HepG2 (cell line): ENCODE results near the gene OR2T27. TPM values are rescaled to one million over a fixed set of nuclear protein-coding genes. Genes with fewer than 3 reads are reported as not detected.
A peak's percentile ranks its signal among the peaks of the same experiment; 100 is the strongest.
"Not testable (repeated sequence)": the region's sequence is repeated elsewhere in the genome, so short reads cannot be mapped to it uniquely, and the experiment has no call there.

Experiments
- ATAC-seq: fragments of 200-7000 bp; cut with Tn5 transposase; 3 replicates; pipeline ENCODE4 v1.9.1; 2020; ENCODE audit warnings: mild to moderate bottlenecking, moderate library complexity
- BruUV-seq: library from RNA; stranded (reverse); fragments of 400-500 nt; replicated peaks from 2 replicates; lab custom pipeline; 2021; lab: Mats Ljungman, UMichigan
- CTCF ChIA-PET: fragments of 300-600 bp; formaldehyde crosslinking; extraction: SDS; loops from one replicate; lab custom pipeline; 2021; ENCODE audit warnings: low total read pairs, inconsistent platforms, low intra/inter-chr PET ratio; lab: Yijun Ruan, JAX
- POLR2A ChIA-PET: fragments of 350-600 bp; sonication (Branson Sonifier 250); formaldehyde crosslinking; loops from one replicate; lab custom pipeline; 2020; ENCODE audit warnings: antibody characterized with exemption, inconsistent platforms; lab: Yijun Ruan, JAX
- DNase-seq: peaks from one replicate; pipeline ENCODE4 v3.0.0-alpha.2; 2015; ENCODE audit warnings: low spot score
- FAIRE-seq: peaks from 3 replicates; lab custom pipeline; 2011; peaks lifted over from hg19 to GRCh38; lab: Jason Lieb, UNC
- H2AFZ ChIP-seq: one replicate; pipeline ENCODE4 v1.6.1; 2011; ENCODE audit warnings: low read length, inconsistent platforms
- H3K27ac ChIP-seq: fragments of 300-600 bp; 3 replicates; pipeline ENCODE4 v1.8.0; 2011; ENCODE audit warnings: mixed run types, mild to moderate bottlenecking, mixed read lengths, low read length, inconsistent platforms; ENCODE audit not compliant: insufficient read depth; ENCODE audit errors: extremely low read length
- H3K27me3 ChIP-seq, 2 experiments: fragments of 200-600 bp in 1 of 2; 2 replicates in 1 of 2; 3 replicates in 1 of 2; pipeline versions ENCODE4 v1.6.0 to v1.8.0; 2011; ENCODE audit warnings: low read length in 2 of 2, mild to moderate bottlenecking in 2 of 2, moderate library complexity in 2 of 2, inconsistent platforms in 1 of 2; ENCODE audit not compliant: insufficient read depth in 2 of 2, control insufficient read depth in 1 of 2
- H3K36me3 ChIP-seq, 2 experiments: fragments of 200-600 bp in 1 of 2; replicated peaks in 1 of 2; 2 replicates in 1 of 2; 3 replicates in 1 of 2; pipeline versions ENCODE4 v1.5.1 to v1.8.0; 2011; ENCODE audit warnings: low read length in 2 of 2, inconsistent platforms in 1 of 2; ENCODE audit not compliant: insufficient read depth in 2 of 2, control insufficient read depth in 1 of 2
- H3K4me1 ChIP-seq: 2 replicates; pipeline ENCODE4 v1.5.1; 2012; ENCODE audit warnings: low read length, inconsistent platforms; ENCODE audit not compliant: insufficient read depth
- H3K4me2 ChIP-seq: 2 replicates; pipeline ENCODE4 v1.6.0; 2011; ENCODE audit warnings: low read depth, low read length, inconsistent platforms
- H3K4me3 ChIP-seq, 3 experiments: fragments of 200-600 bp in 1 of 3; sonication (generic), shearing (Covaris generic) in 1 of 3; replicated peaks in 1 of 3; 2 replicates each; pipeline ENCODE4 v1.5.1; 2011 to 2016; ENCODE audit warnings: low read length in 3 of 3, inconsistent platforms in 2 of 3, low read depth in 2 of 3, mild to moderate bottlenecking in 2 of 3, control low read depth in 1 of 3, mixed read lengths in 1 of 3; ENCODE audit not compliant: insufficient read depth in 1 of 3
- H3K79me2 ChIP-seq: one replicate; pipeline ENCODE4 v1.6.1; 2011; ENCODE audit warnings: low read length, inconsistent platforms; ENCODE audit not compliant: insufficient read depth
- H3K9ac ChIP-seq: 2 replicates; pipeline ENCODE4 v1.6.0; 2011; ENCODE audit warnings: mild to moderate bottlenecking, low read depth, low read length, inconsistent platforms; ENCODE audit not compliant: insufficient read depth
- H3K9me3 ChIP-seq: 2 replicates; pipeline ENCODE4 v1.5.1; 2012; ENCODE audit warnings: mild to moderate bottlenecking, low read length
- H4K20me1 ChIP-seq: 2 replicates; pipeline ENCODE4 v1.6.0; 2011; ENCODE audit warnings: inconsistent platforms, mild to moderate bottlenecking, low read length, moderate library complexity; ENCODE audit not compliant: insufficient read depth
- WGBS: methylation state at CpG from one replicate; pipeline ENCODE4 v1.1.6; 2017; ENCODE audit warnings: low lambda C conversion rate; 5-methylcytosine and 5-hydroxymethylcytosine counted together
- in situ Hi-C: cut with HindIII; loops from 2 replicates; pipeline ENCODE4 v1.10.0; 2017; ENCODE audit warnings: low pct_unique_long_range_greater_than_20kb; ENCODE audit not compliant: extremely low pct_ligation_motif_present
- intact Hi-C: fragments of 100-400 bp; cut with micrococcal nuclease; formaldehyde crosslinking; loops from one replicate; pipeline ENCODE4 v1.10.0; 2022; ENCODE audit not compliant: unreplicated experiment
- polyA plus RNA-seq, 8 experiments: library from polyadenylated mRNA; depleted of rRNA in 3 of 8; stranded (reverse) in 7 of 8; unstranded in 1 of 8; fragments of >200 nt; fragmentation: Illumina TruSeq in 4 of 8; extraction: Trizol in 4 of 8; gene quantifications; 2 replicates each; pipeline versions ENCODE4 v1.2.1 to v1.2.3, GENCODE V29; 2011 to 2016; ENCODE audit warnings: low read depth in 4 of 8, missing spikeins in 1 of 8, mixed read lengths in 1 of 8; ENCODE audit not compliant: insufficient read depth in 1 of 8
- total RNA-seq, 5 experiments: library from RNA; depleted of rRNA; stranded (reverse); fragments of >200 nt; fragmentation: Illumina TruSeq; extraction: Trizol; gene quantifications; 2 replicates each; pipeline ENCODE4 v1.2.3, GENCODE V29; 2016; ENCODE audit warnings: low read depth in 1 of 5

The OR2T27 gene
- total and polyA plus RNA-seq, 2 of the 13 experiments (the other 11 are each of a cell fraction or from before 2014, with no cell fraction given): not detected

DNA sequence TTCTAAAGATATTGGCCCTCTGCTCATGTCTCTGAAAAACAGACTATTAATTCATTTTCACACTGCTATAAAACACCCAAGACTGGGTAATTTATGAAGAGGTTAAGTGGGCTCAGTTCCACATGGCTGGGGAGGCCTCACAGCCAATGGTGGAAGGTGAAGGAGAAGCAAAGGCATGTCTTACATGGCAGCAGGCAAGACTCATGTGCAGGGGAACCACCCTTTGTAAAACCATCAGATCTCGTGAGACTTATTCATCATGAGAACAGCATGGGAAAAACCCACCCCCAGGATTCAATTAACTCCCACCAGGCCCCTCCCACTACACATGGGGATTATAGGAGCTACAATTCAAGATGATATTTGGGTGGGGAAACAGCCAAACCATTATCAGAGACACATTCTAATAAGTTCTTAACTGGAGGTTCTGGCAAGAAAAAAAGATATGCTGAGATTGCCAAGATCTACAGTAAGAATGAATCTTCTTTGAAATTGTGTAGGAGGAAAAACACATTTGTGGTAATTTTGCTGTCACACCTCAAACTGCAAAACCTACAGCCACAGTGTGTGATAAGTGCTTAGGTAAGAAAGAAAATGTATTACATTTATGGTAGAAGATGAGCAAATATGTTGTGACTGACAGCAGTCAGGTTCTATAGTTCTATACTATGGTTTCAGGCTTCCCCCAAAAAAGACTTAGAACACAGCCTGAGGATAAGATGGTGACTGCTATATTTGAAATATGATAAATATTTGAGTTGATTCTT, 6.4 kb downstream of the OR2T27 start:
- intact Hi-C loops, H3K79me2 ChIP-seq, FAIRE-seq, H4K20me1 ChIP-seq, H3K4me1 ChIP-seq, CTCF ChIA-PET, DNase-seq, in situ Hi-C loops, BruUV-seq, H2AFZ ChIP-seq, H3K27ac ChIP-seq, POLR2A ChIA-PET, H3K9ac ChIP-seq, H3K4me2 ChIP-seq, H3K36me3 ChIP-seq, H3K4me3 ChIP-seq, ATAC-seq, H3K9me3 ChIP-seq, H3K27me3 ChIP-seq: not testable (repeated sequence)
- WGBS: no CpG with 5 or more reads among the region's 1 CpG

DNA sequence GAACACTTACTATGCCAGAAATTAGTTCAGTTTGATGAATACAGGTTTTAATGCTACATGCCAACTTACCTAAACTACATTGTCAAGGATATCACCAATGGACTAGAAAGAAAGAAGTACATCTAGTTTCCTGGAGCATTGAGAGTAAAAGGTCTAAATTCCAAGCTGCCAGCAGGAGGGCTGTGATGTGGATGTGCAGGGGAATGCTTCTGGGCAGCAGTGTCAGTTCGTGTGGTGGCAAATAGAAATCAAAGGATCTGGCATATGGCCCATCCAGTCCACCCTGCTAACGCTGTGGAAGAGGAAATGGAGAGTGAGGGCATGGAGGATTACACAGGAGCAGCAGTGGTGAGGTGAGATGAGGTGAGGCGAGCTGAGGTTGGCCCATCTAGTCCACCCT, 10.2 kb downstream of the OR2T27 start, which contains the start of gene OR2T35:
Gene OR2T35 (minus strand): TSS at position 101 of the 400 bp plus-strand sequence. CDS start 6,020 bp downstream, outside the sequence.
- H3K36me3 ChIP-seq, BruUV-seq, H4K20me1 ChIP-seq, H3K27me3 ChIP-seq, FAIRE-seq, ATAC-seq, H3K9ac ChIP-seq, H2AFZ ChIP-seq, DNase-seq, H3K4me1 ChIP-seq, H3K9me3 ChIP-seq, CTCF ChIA-PET, H3K4me3 ChIP-seq, H3K4me2 ChIP-seq, POLR2A ChIA-PET, in situ Hi-C loops, H3K27ac ChIP-seq, H3K79me2 ChIP-seq, intact Hi-C loops: not testable (repeated sequence)
- WGBS: 44% methylated on average over 2 of the region's 3 CpGs

DNA sequence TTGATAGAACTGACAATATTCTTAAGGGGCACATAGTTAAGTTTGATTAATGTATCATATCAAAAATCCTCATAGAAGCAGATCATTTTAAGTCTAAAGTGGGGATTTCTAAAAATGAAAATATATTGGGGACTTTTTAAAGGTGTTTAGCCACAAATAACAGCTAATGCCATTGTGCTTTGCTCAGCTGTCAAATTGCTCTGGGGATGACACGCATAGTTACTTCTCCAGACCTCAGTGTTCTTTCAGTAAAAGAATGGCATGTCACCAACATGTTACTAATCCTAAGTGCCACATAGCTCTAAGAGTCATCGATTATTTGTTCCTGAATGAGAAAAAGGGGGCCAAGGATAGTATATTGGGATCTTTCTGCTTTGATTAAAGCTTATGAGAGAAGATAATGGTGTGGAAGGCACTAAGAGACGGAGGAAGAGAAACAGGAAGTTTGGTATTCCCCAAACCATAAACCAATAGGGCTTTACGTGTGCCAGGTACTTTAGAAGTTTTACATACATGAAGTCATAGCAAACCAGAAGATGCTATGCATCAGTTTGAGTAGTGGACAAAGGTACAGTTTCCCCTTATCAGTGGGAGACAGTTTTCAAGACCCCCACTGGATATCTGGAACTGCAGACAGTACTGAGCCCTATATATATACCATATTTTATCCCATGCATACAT, 12.2 kb downstream of the OR2T27 start:
- ATAC-seq, H2AFZ ChIP-seq, in situ Hi-C loops, DNase-seq, H3K4me2 ChIP-seq, H4K20me1 ChIP-seq, H3K4me3 ChIP-seq, H3K27ac ChIP-seq, H3K4me1 ChIP-seq, FAIRE-seq, H3K79me2 ChIP-seq, H3K36me3 ChIP-seq, intact Hi-C loops, BruUV-seq, POLR2A ChIA-PET, H3K9ac ChIP-seq, H3K9me3 ChIP-seq, CTCF ChIA-PET, H3K27me3 ChIP-seq: not testable (repeated sequence)
- no CpG with 5 or more reads among the region's 4 CpGs for WGBS

DNA sequence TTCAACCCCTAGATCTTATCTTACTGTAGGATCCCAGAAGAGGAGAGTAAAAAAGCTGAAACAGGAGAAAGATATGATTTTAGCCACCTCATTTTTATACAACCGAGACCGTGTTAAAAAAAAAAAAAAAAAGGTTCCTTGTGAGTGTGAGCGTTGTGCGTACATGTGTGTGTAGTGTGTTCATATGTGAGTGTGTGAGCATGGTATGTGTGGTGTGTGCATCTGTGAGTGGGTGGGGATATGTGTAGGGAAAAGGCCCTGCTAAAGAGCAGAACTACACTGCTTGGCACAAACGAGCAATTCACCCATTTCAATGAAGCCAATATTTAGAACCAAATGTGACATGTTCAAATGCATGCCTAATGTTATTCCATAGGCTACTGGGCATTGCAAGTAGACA, 13.7 kb downstream of the OR2T27 start:
- H3K9me3 ChIP-seq, H3K4me2 ChIP-seq, H2AFZ ChIP-seq, CTCF ChIA-PET, H3K27me3 ChIP-seq, BruUV-seq, intact Hi-C loops, DNase-seq, H3K79me2 ChIP-seq, in situ Hi-C loops, H3K4me3 ChIP-seq, H3K9ac ChIP-seq, H3K27ac ChIP-seq, POLR2A ChIA-PET, ATAC-seq, H3K4me1 ChIP-seq, H4K20me1 ChIP-seq, H3K36me3 ChIP-seq: not testable (repeated sequence)
- no CpG with 5 or more reads among the region's 5 CpGs for WGBS
- FAIRE-seq: peak; percentile 60
